SU-DHL-6 (cell line): Measurements from ENCODE around the gene MTG2.

Source experiments
- H2AFZ ChIP-seq: fragments of 200-600 bp; sonication (generic); 2 replicates; pipeline ENCODE4 v1.6.1; 2014; ENCODE audit warnings: low read depth, mild to moderate bottlenecking, moderate library complexity, mixed read lengths, antibody characterized with exemption, low read length; ENCODE audit not compliant: severe bottlenecking
- H3F3A ChIP-seq: fragments of 200-600 bp; shearing (Covaris generic); 2 replicates; pipeline ENCODE4 v1.6.0; 2016; ENCODE audit warnings: antibody characterized with exemption, mild to moderate bottlenecking; ENCODE audit not compliant: insufficient read depth
- H3K27ac ChIP-seq: fragments of 200-600 bp; sonication (generic); 2 replicates; pipeline ENCODE4 v1.5.1; 2016; ENCODE audit warnings: low read depth, mild to moderate bottlenecking, low read length, moderate library complexity, mixed read lengths
- H3K27me3 ChIP-seq: fragments of 200-600 bp; sonication (generic), shearing (Covaris generic); 2 replicates; pipeline ENCODE4 v1.6.0; 2014; ENCODE audit warnings: mild to moderate bottlenecking, low read length
- H3K36me3 ChIP-seq: fragments of 200-600 bp; sonication (generic); 2 replicates; pipeline ENCODE4 v1.6.1; 2014; ENCODE audit warnings: mild to moderate bottlenecking, low read length, mixed read lengths
- H3K4me2 ChIP-seq: fragments of 300-600, 200-600 bp; shearing (Covaris generic), sonication (generic); 2 replicates; pipeline ENCODE4 v1.6.0; 2014; ENCODE audit warnings: low read length, low read depth, mild to moderate bottlenecking; ENCODE audit not compliant: poor library complexity, severe bottlenecking
- H3K4me3 ChIP-seq: fragments of 200-600 bp; sonication (generic); 2 replicates; pipeline ENCODE4 v1.5.1; 2014; ENCODE audit warnings: antibody characterized with exemption, low read length, mild to moderate bottlenecking, mixed read lengths; ENCODE audit not compliant: insufficient read depth, poor library complexity, severe bottlenecking
- H3K79me2 ChIP-seq: fragments of 200-600 bp; sonication (generic); 2 replicates; pipeline ENCODE4 v1.6.1; 2014; ENCODE audit warnings: mild to moderate bottlenecking, low read length, moderate library complexity; ENCODE audit not compliant: insufficient read depth
- H3K9ac ChIP-seq: fragments of 200-600 bp; sonication (generic); 2 replicates; pipeline ENCODE4 v1.7.0; 2014; ENCODE audit warnings: mild to moderate bottlenecking, low read length
- H3K9me2 ChIP-seq: fragments of 200-600 bp; sonication (generic); replicated peaks from 2 replicates; pipeline ENCODE4 v1.6.1; 2014; ENCODE audit warnings: low read length; ENCODE audit not compliant: insufficient read depth
- H3K9me3 ChIP-seq: fragments of 200-600 bp; sonication (generic); 2 replicates; pipeline ENCODE4 v1.6.1; 2014; ENCODE audit warnings: low read length, mixed read lengths; ENCODE audit not compliant: insufficient read depth
- H4K20me1 ChIP-seq: fragments of 200-600 bp; sonication (generic); 2 replicates; pipeline ENCODE4 v1.6.1; 2014; ENCODE audit warnings: low read depth, mild to moderate bottlenecking, antibody characterized with exemption, low read length, moderate library complexity, mixed read lengths
- EZH2phosphoT487 ChIP-seq: fragments of 200-600 bp; sonication (generic), shearing (Covaris generic); conservative IDR thresholded peaks from 2 replicates; pipeline ENCODE4 v1.6.1; 2018; ENCODE audit warnings: mild to moderate bottlenecking, antibody characterized with exemption, low read length, moderate library complexity, mixed read lengths
- TF ChIP-seq, protein P1 (sequence below): fragments of 200-600 bp; sonication (generic); IDR thresholded peaks from one replicate; pipeline ENCODE4 v1.5.1; 2017; ENCODE audit warnings: antibody characterized with exemption, mild to moderate bottlenecking, low read length, moderate library complexity; ENCODE audit not compliant: insufficient read depth, poor library complexity, severe bottlenecking

Gene MTG2

GRCh38 chr20:62192635-62193034 is 9.8 kb downstream of the MTG2 start:
- no peak overlapping the region for H2AFZ ChIP-seq
- H4K20me1 ChIP-seq: no peaks in the 10 kb centered on the region; the same call in 1 of the 2 replicates
- TF ChIP-seq EZH2phosphoT487: no peak
- TF ChIP-seq, protein P1, sequence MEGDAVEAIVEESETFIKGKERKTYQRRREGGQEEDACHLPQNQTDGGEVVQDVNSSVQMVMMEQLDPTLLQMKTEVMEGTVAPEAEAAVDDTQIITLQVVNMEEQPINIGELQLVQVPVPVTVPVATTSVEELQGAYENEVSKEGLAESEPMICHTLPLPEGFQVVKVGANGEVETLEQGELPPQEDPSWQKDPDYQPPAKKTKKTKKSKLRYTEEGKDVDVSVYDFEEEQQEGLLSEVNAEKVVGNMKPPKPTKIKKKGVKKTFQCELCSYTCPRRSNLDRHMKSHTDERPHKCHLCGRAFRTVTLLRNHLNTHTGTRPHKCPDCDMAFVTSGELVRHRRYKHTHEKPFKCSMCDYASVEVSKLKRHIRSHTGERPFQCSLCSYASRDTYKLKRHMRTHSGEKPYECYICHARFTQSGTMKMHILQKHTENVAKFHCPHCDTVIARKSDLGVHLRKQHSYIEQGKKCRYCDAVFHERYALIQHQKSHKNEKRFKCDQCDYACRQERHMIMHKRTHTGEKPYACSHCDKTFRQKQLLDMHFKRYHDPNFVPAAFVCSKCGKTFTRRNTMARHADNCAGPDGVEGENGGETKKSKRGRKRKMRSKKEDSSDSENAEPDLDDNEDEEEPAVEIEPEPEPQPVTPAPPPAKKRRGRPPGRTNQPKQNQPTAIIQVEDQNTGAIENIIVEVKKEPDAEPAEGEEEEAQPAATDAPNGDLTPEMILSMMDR: no peak
- H3K9me2 ChIP-seq: no peaks in the 10 kb centered on the region
- no peaks in the 10 kb centered on the region; the same call in 1 of the 2 replicates for H3F3A ChIP-seq
- H3K27ac ChIP-seq: no peak overlapping the region
- peaks cover 31% of the 10 kb centered on the region for H3K79me2 ChIP-seq
- no peaks in the 10 kb centered on the region for H3K9me3 ChIP-seq
- H3K36me3 ChIP-seq: no peaks in the 10 kb centered on the region
- no peak overlapping the region for H3K4me3 ChIP-seq
- no peak overlapping the region for H3K4me2 ChIP-seq
- no peak overlapping the region for H3K9ac ChIP-seq
- no peaks in the 10 kb centered on the region for H3K27me3 ChIP-seq

- Histone ChIP-seq H3K27me3 (no peaks in the 10 kb centered on the region), H3F3A (no peaks in the 10 kb centered on the region; the same call in 1 of the 2 replicates), H3K9me3 (no peaks in the 10 kb centered on the region)
Measured at GRCh38 chr20:62193079-62194025, 10.5 kb downstream of the MTG2 start.

GRCh38 chr20:62195075-62195405 is 12.2 kb downstream of the MTG2 start:
- no peaks in the 10 kb centered on the region for H3K9me3 ChIP-seq
- H4K20me1 ChIP-seq: no peaks in the 10 kb centered on the region
- no peaks in the 10 kb centered on the region for H3K36me3 ChIP-seq
- peak overlapping the region; percentile 14 for H3K4me2 ChIP-seq
- no peaks in the 10 kb centered on the region for H3K27me3 ChIP-seq
- peak overlapping the region; percentile 50; the same call in 1 of the 2 replicates for H3K27ac ChIP-seq
- no peak for TF ChIP-seq EZH2phosphoT487
- TF ChIP-seq, protein P1: no peak
- H3K4me3 ChIP-seq: no peak overlapping the region
- no peak overlapping the region for H2AFZ ChIP-seq
- no peak overlapping the region for H3K9ac ChIP-seq
- no peaks in the 10 kb centered on the region; the same call in 1 of the 2 replicates for H3F3A ChIP-seq
- H3K9me2 ChIP-seq: no peaks in the 10 kb centered on the region
- H3K79me2 ChIP-seq: peaks cover 12% of the 10 kb centered on the region

More at GRCh38 chr20:62193079-62194025, 10.5 kb downstream of the MTG2 start:
- Histone ChIP-seq H4K20me1 (no peaks in the 10 kb centered on the region; the same call in 1 of the 2 replicates), H3K4me2 (no peak overlapping the region), H3K4me3 (no peak overlapping the region), H2AFZ (no peak overlapping the region), H3K36me3 (no peaks in the 10 kb centered on the region), H3K27ac (no peak overlapping the region), H3K9ac (no peak overlapping the region), H3K9me2 (no peaks in the 10 kb centered on the region), H3K79me2 (peaks cover 24% of the 10 kb centered on the region)
- no peak for TF ChIP-seq EZH2phosphoT487
- TF ChIP-seq, protein P1: no peak
